NCI-H2171 (cell line): ENCODE data around the gene RHBDL3.

Experiments used
- DNase-seq: peaks from one replicate; lab custom pipeline; 2025; lab: John Stamatoyannopoulos, UW

The RHBDL3 gene

GRCh38 chr17:32357615-32358014, 92.0 kb downstream of the RHBDL3 start:
- DNase-seq = no peak

GRCh38 chr17:32361270-32361669, 95.6 kb downstream of the RHBDL3 start:
- DNase-seq = no peak

GRCh38 chr17:32370426-32370825, 104.8 kb downstream of the RHBDL3 start:
- no peak for DNase-seq
